Central memory CD4-positive, alpha-beta T cell (primary cell): ENCODE measurements around the gene TBC1D10A.
A peak's percentile ranks its signal among the peaks of the same experiment; 100 is the strongest.

Source experiments
- DNase-seq: peaks from one replicate; pipeline ENCODE4 v3.0.0; 2022

The TBC1D10A gene

DNA sequence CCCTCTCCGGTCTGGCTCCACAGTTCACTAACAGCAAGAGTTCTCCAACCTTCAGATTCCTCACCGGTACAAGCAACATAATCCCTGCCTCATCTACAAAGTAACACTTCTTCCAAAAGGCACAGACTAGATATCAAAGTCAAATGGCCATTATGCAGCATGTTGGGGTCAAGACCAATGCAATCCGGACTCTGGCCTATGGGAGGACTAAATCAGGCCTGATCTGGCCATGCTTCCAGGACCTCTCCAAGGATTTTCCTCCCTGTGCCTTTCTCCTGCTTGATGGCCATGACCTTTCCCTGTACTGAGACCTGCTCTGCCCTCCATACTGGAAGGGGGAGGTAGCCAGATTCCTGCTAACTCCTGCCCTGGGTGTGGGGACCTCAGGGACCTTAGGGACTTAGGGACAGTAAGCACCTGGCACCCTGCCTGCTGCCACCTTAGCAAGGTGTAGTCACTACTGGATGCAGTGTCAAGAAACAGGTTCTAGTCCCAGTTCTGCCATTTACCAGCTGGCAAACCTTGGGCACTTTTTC is 6.7 kb downstream of the TBC1D10A start:
- no peak for DNase-seq

DNA sequence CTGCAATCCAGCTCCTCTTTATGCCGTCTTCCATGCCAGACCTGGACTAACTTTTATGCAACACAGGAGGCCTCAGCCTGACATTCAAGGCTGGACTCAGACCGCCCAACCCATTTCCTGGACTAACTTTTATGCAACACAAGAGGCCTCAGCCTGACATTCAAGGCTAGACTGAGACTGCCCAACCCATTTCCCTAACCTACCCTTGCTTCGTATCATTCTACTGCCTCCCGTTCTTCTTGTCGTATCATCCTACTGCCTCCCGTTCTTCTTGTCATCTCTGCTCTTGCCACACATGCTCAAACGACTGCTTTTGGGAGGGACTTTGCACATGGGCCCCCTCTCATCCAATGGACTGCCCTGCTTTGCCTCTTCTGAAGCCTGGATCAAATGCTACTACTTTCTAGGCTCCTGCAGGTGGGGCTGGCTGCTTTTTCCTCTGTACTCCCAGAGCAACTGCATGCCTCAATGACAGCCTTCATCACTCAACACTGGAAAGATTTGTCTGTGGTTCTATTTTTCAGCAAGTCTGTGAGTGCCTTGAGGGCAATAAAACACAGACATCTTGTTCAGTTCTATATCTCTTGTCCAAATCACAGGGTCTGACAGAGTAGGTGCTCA is 7.8 kb downstream of the TBC1D10A start:
- DNase-seq = no peak

DNA sequence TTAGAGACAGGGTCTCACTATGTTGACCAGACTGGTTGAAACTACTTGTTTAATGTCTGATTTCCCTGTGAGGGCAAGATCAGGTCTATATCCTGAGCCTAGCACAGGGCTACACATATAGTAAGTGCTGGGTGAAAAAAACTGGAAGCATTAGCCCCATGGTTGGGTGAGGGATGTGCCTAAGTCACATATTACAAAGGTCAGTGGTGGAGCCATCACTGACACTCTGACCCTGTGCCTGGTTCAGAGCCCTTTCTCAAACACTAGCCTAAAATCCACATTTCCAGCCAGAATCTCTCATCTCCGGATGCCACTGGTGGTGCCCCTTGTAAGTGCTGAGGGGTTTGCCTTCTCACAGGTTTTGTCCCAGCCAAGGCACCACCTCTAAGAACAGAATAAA is 9.0 kb downstream of the TBC1D10A start:
- DNase-seq = no peak

DNA sequence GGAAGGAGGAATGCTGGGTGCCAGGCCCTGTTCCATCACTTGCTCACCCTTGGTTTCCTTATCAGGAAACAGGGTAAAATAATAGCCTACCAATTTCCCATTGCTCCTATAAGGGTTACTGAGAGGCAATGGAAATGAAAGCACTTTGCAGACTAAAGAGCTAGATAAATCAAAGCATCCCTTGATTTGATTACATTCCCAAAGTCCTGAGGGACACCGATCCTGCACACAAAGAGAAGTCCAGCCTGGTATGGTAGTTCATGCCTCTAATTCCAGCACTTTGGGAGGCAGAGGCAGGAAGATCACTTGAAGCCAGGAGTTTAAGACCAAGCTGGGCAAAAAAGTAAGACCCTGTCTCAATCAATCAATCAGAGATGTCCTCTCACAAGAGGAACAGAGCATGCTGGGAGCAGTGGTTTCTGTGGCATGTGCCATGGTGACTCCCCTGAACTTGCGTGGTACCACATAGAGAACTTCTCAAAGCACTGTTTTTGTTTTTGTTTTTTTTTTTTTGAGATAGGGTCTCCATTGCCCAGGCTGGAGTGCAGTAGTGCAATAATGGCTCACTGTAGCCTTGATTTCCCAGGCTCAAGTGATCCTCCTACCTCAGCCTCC is 10.7 kb downstream of the TBC1D10A start:
- DNase-seq = no peak

DNA sequence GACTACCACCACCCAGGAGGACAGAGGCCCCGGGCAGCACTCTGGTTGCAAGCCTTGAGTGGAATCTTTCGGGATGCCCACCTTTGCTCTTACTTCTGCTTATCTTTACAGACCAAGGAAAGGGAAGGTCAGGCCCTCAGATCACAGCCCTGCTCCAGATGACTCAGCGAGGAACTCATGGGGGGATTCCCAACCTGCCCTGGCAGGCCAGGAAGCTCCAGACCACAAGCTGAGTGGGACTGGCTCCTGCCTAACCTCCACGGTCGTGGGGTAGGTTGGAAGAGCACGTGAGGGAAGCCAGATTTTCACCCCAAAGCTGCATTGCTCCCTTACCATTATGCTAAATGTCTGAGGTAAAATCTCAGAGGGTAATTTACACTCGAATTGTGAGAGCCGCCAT is 11.8 kb downstream of the TBC1D10A start:
- peak; percentile 31 for DNase-seq

DNA sequence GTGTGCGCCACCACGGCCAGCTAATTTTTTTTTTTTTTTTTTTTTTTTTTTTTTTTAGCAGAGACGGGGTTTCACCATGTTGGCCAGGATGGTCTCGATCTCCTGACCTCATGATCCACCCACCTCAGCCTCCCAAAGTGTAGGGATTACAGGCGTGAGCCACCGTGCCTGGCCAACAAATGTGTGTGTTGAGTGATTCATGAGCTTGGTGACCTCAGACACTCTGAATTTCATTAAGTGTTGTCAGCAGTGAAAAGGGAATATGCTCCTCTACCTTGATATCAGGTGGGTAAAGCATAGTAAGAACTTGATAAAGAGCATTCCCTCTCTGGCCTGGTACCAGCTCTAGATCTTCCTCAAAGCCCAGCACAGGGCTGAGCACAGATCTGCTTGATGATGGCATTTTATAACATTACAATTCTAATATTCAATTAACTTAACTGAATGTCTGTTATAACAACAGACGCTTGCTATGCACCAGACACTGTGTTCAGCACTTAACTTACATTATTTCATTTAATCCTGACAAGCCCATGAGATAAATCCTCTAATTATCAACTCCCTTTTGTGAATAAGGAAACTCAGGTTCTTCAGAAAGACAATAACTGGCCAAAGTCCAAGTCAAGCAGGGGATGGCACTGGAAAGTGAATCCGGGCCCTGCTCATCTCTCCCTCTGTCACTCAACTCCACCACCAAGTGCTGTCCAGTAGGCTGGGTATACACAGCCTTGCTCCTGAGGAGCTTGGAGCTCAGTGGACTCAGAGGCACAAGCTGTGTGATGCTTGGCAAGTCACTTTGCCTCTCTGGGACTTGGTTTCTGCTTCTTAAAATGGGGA is 13.0 kb downstream of the TBC1D10A start:
- DNase-seq = no peak

DNA sequence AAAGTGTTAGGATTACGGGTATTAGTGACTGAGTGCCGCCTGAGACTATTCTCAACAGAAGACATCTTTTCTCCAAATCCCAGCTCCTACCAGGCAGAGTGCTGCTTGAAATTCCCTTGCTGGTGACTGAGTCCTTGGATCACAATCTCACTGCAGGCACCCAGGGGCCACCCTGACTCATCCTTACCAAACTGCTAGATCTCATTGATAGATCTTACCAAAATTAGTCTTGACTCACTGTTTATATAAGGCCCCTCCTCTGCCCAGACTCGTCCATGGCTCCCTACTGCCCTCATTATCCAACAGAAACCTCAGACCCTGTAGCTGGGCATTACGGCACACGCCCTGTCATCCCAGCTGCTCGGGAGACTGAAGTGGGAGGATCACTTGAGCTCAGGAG is 14.7 kb downstream of the TBC1D10A start:
- DNase-seq = no peak

DNA sequence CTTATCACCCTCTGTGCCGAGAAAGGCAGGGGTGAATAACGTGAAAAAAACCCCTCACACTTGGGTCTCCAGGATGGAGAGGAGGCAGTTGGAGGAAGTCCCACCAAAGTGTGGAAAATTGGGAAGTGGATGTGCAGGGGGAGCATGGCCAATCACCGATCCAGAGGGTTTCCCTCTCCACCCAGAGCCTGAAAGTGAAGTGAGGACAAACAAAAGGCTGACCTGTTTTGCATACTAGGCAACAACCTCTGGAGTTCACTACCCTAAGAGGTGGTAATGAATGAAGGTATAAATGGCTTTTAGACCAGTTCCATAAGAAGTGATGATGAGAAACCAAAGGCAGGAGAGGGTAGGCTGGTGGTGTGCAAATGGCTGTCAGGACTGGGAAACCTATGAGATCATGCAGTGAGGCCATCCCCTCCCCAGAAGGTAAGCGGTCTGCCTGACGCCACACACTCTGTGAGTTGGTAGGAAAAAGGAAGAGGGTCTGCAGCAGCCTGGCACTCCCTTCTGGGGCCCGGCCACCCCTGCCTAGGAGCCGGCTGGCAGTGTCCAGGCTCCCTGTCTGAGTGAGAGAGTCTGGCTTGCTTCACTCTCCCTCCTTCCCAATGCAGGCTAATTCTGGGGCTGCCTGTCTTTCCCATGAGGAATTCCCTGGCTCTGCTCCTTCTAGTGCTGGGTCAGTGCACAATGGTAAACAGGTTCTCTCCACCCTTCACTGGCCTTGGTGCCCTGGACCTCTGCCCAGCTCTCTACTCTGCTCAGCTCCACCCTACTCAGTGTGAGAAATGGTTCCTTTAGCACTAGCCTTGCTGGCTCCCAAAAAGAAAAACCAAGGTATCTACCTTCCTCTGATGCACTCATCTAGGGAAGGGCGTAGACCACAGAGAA is 15.6 kb downstream of the TBC1D10A start:
- no peak for DNase-seq

DNA sequence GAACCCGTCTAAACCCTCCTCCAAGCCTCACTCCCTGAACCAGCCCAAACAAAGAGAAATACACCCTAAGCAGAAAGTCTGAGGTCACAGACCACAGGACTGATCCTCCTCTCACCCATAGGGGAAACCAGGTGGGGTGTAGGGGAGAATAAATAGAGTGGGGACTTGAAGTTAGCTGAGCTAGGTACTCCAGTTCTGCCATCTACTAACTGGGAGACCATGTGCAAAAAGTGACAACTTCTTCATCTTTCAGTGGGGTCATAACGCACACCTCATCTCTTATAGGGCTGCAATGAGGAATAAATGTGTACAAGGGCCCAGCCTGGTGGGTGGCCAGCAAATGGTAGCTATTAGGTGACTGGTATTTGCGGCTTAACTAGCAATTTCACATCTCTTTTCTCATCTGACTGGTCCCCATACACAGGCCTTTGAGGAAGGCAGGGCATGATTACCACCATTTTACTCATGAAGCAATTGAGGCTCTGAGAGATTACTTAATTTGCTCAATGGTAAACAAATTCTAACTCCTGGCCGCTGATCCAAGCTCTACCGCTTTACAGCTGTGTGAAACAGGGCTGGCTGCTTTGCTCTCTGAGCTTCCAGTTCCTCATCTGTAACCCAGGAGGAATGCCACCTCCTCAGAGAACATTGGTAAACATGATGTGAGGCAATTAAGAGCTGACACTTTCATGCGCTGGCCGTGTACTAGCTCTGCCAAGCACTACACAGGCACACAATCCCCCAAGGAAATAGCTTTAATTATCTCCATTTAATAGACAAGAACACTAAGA is 16.6 kb downstream of the TBC1D10A start:
- DNase-seq = peak; percentile 48

DNA sequence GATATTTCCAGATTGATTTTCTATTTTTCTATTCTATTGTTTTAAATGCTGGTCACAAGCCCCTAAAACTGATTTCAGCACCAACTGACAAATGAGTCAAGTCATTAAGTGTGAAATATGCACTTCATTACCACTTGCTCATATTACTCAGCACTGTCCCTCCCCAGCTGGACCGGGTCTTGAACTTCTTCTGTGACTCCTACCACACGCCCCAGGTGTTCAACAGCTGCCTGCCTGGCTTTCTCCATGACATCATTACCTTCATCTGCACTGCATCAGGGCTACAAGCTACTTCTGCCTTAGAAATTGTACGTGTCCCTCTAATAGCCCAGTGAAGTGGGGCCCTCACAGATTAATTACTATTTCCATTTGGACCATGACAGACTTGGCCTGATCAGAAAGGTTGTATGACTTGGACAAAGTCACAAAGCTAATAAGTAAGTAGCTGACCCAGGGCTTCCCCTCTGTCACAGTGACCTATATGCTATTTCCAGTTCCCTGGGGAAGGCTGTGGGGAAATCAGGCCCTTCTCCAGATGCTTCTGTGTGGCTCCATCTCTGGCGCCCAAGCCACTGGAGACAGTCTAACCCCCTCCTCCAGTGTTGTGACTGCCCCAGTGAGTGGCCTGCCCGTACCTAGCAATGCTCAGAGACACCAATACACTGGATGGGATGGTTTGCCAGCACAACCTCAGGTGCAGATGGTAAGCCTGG is 18.1 kb downstream of the TBC1D10A start:
- no peak for DNase-seq

DNA sequence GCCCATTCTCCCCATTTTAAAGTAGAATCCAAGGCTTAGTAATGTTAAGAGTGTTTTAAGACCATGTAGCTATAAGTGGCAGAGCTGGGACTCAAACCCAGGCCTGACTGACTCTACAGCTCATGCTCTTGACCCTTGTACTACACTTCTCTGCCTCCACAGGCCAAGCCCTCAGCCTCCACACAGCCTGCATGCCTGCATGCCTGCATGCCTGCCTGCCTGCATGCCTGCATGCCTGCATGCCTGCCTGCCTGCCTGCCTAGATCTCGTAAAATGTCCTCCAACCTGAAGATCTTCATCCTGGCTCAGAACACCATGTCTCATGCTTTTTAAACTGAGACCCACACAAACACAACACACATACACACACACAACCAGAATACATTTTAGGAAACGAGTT is 18.6 kb downstream of the TBC1D10A start:
- no peak for DNase-seq

DNA sequence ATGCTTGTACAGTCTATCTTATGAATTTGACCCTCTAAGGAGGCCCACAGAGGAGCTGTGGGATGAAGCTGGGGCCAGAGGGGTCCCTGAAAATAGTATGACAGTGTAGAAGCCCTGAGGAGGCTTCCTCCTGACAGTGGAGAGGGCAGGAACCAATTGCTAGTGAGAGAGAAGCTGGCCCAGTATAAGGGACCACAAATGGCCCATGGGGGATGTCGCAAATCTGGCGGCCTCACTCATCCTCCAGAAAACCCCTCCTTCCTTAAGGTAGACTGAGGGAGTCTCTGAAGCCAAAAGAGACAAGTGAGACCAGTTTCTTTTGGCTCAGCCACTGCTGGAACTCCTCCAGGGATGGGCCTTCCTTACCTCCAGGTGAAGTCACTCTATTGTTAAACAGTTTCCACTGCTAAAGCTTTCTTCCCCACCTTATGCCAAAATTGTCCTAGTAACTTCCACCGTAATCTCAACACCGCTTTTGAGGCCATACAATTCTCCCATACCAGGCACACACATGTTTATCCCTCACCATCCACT is 19.6 kb downstream of the TBC1D10A start:
- no peak for DNase-seq

DNA sequence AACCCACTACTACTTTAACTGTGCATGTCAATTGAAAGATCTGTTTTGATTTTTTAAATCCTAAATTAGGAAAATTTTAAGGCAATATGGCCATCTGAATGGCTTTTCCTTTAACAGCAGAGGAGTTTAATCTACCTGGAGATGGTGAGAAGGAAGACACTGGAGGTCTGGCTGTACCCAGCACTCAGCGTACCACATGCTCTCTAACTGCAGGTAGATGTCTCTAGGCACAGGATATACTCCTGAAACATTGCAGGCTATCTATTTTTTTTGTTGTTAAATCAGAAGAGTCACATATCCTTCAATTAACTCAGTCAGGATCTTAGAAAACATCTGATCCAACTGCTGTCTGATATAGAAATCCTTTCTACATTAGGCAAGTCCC is 20.1 kb downstream of the TBC1D10A start:
- no peak for DNase-seq

DNA sequence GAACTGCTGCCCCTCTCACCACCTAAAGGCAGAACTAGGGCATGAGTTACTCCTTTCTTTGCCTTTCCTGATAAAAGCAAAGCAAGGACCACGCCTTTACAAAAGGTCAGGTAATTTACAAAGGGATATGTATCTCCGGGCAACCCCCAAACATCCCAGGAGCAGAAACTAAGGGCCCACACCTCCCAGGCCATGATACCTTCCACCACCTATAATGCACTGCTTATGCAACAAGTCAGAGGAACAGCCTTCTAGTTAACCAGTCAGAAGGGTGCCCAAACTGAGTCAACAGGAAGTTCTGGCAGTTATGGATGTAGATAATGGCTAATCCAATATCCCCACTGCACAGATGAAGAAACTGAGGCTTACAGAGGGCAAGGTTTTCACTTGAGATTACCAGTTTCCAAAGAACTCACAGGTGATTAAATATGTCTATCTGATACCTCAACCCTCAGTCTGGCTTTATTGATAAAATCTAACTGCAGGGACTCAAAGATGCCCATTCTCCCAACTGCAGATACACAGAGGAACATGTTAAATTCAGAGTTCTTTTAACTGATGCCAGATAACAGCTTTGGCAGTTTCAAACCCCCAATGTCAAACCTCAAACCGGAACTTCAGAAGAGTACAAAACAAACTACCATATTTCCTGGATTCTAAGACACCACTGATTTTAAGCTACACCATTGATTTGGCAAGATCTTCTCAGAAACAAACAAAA is 20.7 kb downstream of the TBC1D10A start:
- DNase-seq = peak; percentile 78

DNA sequence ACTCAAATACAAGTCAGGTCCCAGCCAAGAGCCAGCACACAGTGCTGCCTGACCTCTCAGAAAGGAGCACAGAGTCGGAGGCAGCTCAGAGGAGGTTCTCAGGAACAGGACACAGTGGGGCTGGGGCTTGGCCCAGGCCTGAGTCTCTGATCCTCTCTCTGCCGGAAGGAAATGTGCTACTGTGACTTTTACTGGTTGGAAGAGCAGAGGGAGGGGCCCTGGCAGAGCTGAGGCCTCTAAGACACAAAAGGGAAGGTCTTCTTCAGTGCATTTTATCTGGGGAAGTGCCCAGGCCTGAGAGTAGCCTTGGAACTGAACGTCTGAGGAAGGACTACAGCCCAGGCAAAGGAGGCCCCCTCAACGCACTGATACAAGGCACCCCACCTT is 21.2 kb downstream of the TBC1D10A start:
- DNase-seq = peak; percentile 63

DNA sequence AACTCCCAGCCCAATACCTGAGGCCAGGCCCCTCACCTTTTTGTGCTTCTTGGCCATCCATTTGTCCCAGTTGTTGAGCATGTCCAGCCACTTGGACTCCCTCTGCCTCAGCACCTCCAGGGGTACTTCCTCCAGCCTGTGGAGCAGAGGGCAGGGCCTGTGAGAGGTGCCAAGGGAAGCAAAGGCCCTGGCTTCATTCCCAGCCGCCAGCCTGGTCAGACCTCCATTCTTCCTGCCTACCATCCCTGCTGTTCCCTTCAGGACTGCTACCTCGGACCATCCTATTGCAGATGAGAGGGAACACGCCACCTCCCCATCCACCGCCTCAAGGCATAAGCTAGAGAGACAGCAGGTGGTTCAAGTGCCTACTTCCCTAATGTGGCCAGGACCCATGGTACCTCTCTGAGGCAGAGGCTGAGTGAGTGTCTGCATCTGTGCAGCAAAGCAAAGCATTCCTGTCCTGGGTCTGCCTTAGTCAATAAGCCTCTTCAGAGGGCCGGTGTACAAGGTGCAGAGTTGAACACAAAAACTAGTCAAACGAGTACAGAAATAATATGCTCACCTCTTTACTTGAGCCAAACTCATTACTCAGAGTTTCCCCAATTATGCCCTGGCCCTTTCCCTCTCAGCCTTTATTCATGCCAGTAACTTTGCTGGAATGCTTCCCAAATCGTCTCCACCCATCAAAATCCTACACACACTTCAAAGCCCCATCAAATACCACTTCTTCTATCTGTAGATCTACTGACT is 22.1 kb downstream of the TBC1D10A start:
- no peak for DNase-seq

DNA sequence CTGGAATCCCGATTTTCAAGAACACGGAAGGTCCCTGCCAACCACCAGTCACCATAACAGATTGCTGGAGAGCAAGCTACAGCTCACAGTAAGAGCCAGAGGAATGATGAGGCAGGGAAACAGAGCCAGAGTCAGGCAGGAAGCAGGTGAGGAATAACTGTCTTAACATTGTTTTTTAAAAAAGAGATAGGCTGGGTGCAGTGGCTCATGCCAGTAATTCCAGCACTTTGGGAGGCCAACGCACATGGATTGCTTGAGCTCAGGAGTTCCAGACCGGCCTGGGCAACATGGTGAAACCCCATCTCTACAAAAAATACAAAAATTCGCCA is 24.0 kb downstream of the TBC1D10A start:
- DNase-seq = no peak

DNA sequence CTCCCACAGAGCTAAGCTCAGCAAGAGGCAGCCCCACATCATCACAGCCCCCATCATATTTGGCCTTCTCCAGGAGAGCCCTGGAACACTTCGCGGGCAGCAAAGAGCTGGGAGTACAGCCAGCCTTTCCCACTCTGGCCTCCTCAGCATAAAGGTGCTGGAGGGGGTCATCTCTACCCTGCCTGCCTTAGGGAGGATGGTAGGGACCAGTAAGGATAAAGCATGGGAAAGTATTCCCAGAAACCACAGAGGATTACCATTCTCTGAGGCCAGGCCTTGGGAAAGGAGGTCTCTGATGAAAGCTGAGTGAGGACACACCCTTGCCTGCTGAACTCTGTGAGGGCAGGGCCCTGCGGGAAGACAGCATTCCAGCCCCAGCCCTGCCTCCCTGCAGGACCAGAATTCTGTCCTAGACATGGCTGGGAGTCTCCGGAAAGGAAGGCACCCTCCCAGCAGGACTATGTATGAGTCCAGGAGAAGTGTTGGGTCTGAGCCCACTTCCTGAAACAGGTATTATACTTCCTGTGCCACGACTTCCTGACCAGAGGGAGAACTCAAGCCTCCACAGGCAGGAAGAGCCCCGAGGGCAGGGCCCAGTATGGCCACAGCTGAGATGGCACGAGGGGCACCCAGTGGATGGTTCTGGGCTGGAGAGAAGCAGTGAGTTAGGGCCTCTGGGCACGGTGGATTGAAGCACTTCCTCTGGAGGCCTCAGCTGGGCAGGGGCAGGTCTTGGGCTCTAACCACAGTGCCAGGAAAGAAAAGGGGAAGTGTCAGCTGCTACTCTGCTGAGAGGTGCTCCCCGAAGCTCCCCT is 24.5 kb downstream of the TBC1D10A start:
- DNase-seq = no peak

DNA sequence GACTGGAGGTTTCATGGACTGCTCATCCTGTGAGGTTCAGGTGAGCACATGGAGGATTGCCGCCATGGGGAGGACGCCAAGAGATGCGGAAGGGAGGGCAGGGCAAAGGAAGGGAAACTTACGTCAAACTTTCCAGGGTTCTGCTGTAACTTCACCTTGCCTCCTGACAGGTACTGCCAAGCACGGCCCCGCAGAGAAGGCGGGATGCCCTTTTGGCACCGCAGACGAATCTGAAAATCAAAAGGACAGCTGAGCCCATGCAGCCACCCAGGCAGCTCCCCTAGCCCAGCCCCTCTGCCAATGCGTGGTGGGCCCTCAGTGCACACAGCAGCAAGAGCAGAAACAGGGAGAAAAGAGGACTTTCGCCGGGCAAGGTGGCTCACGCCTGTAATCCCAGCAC is 27.4 kb downstream of the TBC1D10A start:
- DNase-seq = no peak
